ENCODE results near the gene ARMH3. TPM values are rescaled to one million over a fixed set of nuclear protein-coding genes. Genes with fewer than 3 reads are reported as not detected.

ARMH3 gene
- total RNA-seq, 1 donor from 2014 or later: 10.7 TPM

GRCh38 chr10:101850749-101851148 is 205.2 kb downstream of the ARMH3 start:
- TF ChIP-seq CTCF (IDR thresholded peaks at IDR 0.05; ENCODE audit: insufficient read depth, low read length, poor library complexity, severe bottlenecking): no peak
- H3K36me3 ChIP-seq (ENCODE audit: control insufficient read depth, insufficient read depth, low read length): no peaks in the 10 kb centered on the region
- H3K4me3 ChIP-seq (ENCODE audit: low read depth, low read length): no peak overlapping the region
- no peak for DNase-seq (ENCODE audit: low read depth)
- H3K27me3 ChIP-seq (ENCODE audit: control insufficient read depth, insufficient read depth, low read length): no peaks in the 10 kb centered on the region

GRCh38 chr10:101848894-101849351 is 207.1 kb downstream of the ARMH3 start:
- H3K4me3 ChIP-seq (ENCODE audit: low read depth, low read length): no peak overlapping the region
- H3K27me3 ChIP-seq (ENCODE audit: control insufficient read depth, insufficient read depth, low read length): peaks cover 3% of the 10 kb centered on the region
- no peak for TF ChIP-seq CTCF (IDR thresholded peaks at IDR 0.05; ENCODE audit: insufficient read depth, low read length, poor library complexity, severe bottlenecking)
- no peaks in the 10 kb centered on the region for H3K36me3 ChIP-seq (ENCODE audit: control insufficient read depth, insufficient read depth, low read length)
- no peak for DNase-seq (ENCODE audit: low read depth)

- no peak for DNase-seq (ENCODE audit: low read depth)
- no peak overlapping the region for H3K4me3 ChIP-seq (ENCODE audit: low read depth, low read length)
- H3K27me3 ChIP-seq (ENCODE audit: control insufficient read depth, insufficient read depth, low read length): peaks cover 6% of the 10 kb centered on the region
- TF ChIP-seq CTCF (IDR thresholded peaks at IDR 0.05; ENCODE audit: insufficient read depth, low read length, poor library complexity, severe bottlenecking): no peak
- no peaks in the 10 kb centered on the region for H3K36me3 ChIP-seq (ENCODE audit: control insufficient read depth, insufficient read depth, low read length)
Measured at GRCh38 chr10:101848408-101848807, 207.6 kb downstream of the ARMH3 start.

- peaks cover 15% of the 10 kb centered on the region for H3K27me3 ChIP-seq (ENCODE audit: control insufficient read depth, insufficient read depth, low read length)
- no peak for DNase-seq (ENCODE audit: low read depth)
- H3K36me3 ChIP-seq (ENCODE audit: control insufficient read depth, insufficient read depth, low read length): no peaks in the 10 kb centered on the region
- no peak for TF ChIP-seq CTCF (IDR thresholded peaks at IDR 0.05; ENCODE audit: insufficient read depth, low read length, poor library complexity, severe bottlenecking)
- H3K4me3 ChIP-seq (ENCODE audit: low read depth, low read length): no peak overlapping the region
Measured at GRCh38 chr10:101845893-101846292, 210.1 kb downstream of the ARMH3 start.

- Histone ChIP-seq H3K36me3 (ENCODE audit: control insufficient read depth, insufficient read depth, low read length) (no peaks in the 10 kb centered on the region), H3K27me3 (ENCODE audit: control insufficient read depth, insufficient read depth, low read length) (peaks cover 15% of the 10 kb centered on the region), H3K4me3 (ENCODE audit: low read depth, low read length) (no peak within 1 kb of the TSS)
- TF ChIP-seq CTCF (IDR thresholded peaks at IDR 0.05; ENCODE audit: insufficient read depth, low read length, poor library complexity, severe bottlenecking): peak; percentile 46
- DNase-seq (ENCODE audit: low read depth): no peak
Measured at GRCh38 chr10:101843032-101844021, 212.6 kb downstream of the ARMH3 start, which contains the start of gene KCNIP2. TSS of gene KCNIP2 (minus strand) at chr10:101843800. CDS start at chr10:101843568, 232 bp downstream.

All from kidney epithelial cell (primary cell).